Vagina (tissue), 2 donors: ENCODE data around the gene EVC2. TPM values are rescaled to one million over a fixed set of nuclear protein-coding genes. Genes with fewer than 3 reads are reported as not detected.

Experiments
- DNase-seq, 2 donors: peaks; one replicate each; pipeline ENCODE4 v3.0.0-alpha.2; 2017; ENCODE audit errors: extremely low spot score in 2 of 2
- H3K27ac ChIP-seq: fragments of 200-600 bp; sonication (generic); one replicate; pipeline ENCODE4 v1.5.1; 2019
- H3K27me3 ChIP-seq: fragments of 200-600 bp; sonication (generic); one replicate; pipeline ENCODE4 v1.5.1; 2019
- H3K36me3 ChIP-seq, 2 donors: fragments of 200-600 bp; sonication (generic); one replicate each; pipeline ENCODE4 v1.5.1; 2017 to 2019
- H3K4me1 ChIP-seq: fragments of 200-600 bp; sonication (generic); one replicate; pipeline ENCODE4 v1.5.1; 2019
- H3K4me3 ChIP-seq, 2 donors: fragments of 200-600 bp; sonication (generic); 1 replicate in 1 of 2; 2 replicates in 1 of 2; pipeline ENCODE4 v1.5.1; 2016 to 2019
- H3K9me3 ChIP-seq: fragments of 200-600 bp; sonication (generic); one replicate; pipeline ENCODE4 v1.5.1; 2019
- CTCF ChIP-seq, 3 experiments: fragments of 450-650 bp in 2 of 3; fragments of 200-600 bp in 1 of 3; sonication (generic) in 1 of 3; IDR thresholded peaks; one replicate each; pipeline ENCODE4 v1.5.1; 2017 to 2019; ENCODE audit warnings: antibody characterized with exemption in 3 of 3, mild to moderate bottlenecking in 2 of 3, moderate library complexity in 2 of 3
- POLR2A ChIP-seq, 2 donors: fragments of 450-650 bp; IDR thresholded peaks; one replicate each; pipeline ENCODE4 v1.6.1; 2017; ENCODE audit warnings: antibody characterized with exemption in 2 of 2, mild to moderate bottlenecking in 2 of 2, moderate library complexity in 2 of 2
- POLR2AphosphoS5 ChIP-seq, 2 donors: sonication (generic); formaldehyde crosslinking; IDR thresholded peaks; one replicate each; pipeline ENCODE4 v1.9.0; 2017; ENCODE audit warnings: antibody characterized with exemption in 2 of 2, mild to moderate bottlenecking in 2 of 2, low read depth in 1 of 2; ENCODE audit not compliant: insufficient read depth in 1 of 2
- intact Hi-C: fragments of 100-400 bp; cut with DNase I; formaldehyde crosslinking; loops from one replicate; pipeline ENCODE4 v1.15.1; 2023
- total RNA-seq: library from RNA; depleted of rRNA; stranded (reverse); fragments of >200 nt; gene quantifications from one replicate; pipeline ENCODE4 v1.2.3, GENCODE V29; 2016

The EVC2 gene
- total RNA-seq, 1 donor from 2014 or later: 23.8 TPM

- H3K9me3 ChIP-seq: no peaks in the 10 kb centered on the region
- H3K27me3 ChIP-seq: no peaks in the 10 kb centered on the region
- intact Hi-C loops: no loop called here
- H3K36me3 ChIP-seq: no peaks in the 10 kb centered on the region
- TF ChIP-seq POLR2A (IDR thresholded peaks at IDR 0.05): no peak
- no peak for TF ChIP-seq POLR2AphosphoS5 (IDR thresholded peaks at IDR 0.05; ENCODE audit: insufficient read depth in 1 of 2, low read depth in 1 of 2)
- TF ChIP-seq CTCF (IDR thresholded peaks at IDR 0.05): no peak
- DNase-seq: no peak
- no peak overlapping the region for H3K27ac ChIP-seq
- no peaks in the 10 kb centered on the region for H3K4me1 ChIP-seq
- H3K4me3 ChIP-seq: no peak overlapping the region
Measured at GRCh38 chr4:5517372-5517771, 191.0 kb downstream of the EVC2 start.

- no peak for TF ChIP-seq POLR2A (IDR thresholded peaks at IDR 0.05)
- TF ChIP-seq POLR2AphosphoS5 (IDR thresholded peaks at IDR 0.05; ENCODE audit: insufficient read depth in 1 of 2, low read depth in 1 of 2): no peak
- TF ChIP-seq CTCF (IDR thresholded peaks at IDR 0.05): no peak
- no peaks in the 10 kb centered on the region for H3K4me1 ChIP-seq
- intact Hi-C loops: no loop called here
- no peak for DNase-seq
- H3K4me3 ChIP-seq: no peak overlapping the region
- no peaks in the 10 kb centered on the region for H3K36me3 ChIP-seq
- no peak overlapping the region for H3K27ac ChIP-seq
- H3K27me3 ChIP-seq: no peaks in the 10 kb centered on the region
- H3K9me3 ChIP-seq: no peaks in the 10 kb centered on the region
Measured at GRCh38 chr4:5515646-5516045, 192.7 kb downstream of the EVC2 start.

Other genes with a start within 250 kb of the EVC2 start
- 19.4 TPM for gene EVC, start 2.6 kb upstream of the EVC2 start, total RNA-seq
- gene CRMP1, start 184.5 kb upstream of the EVC2 start, total RNA-seq: 3.4 TPM